Right cardiac atrium (tissue), 5 donors: Measurements from ENCODE around the gene CROT. TPM values are rescaled to one million over a fixed set of nuclear protein-coding genes. Genes with fewer than 3 reads are reported as not detected.

Experiments
- ATAC-seq, 2 donors: fragments of 200-7000 bp; cut with Tn5 transposase; one replicate each; pipeline versions ENCODE4 v1.8.0 to v1.9.1; 2020; ENCODE audit warnings: moderate library complexity in 2 of 2, mild to moderate bottlenecking in 1 of 2
- DNase-seq, 3 donors: peaks; one replicate each; pipeline ENCODE4 v3.0.0-alpha.2; 2020
- H3K27ac ChIP-seq: one replicate; pipeline ENCODE4 v1.5.1; 2013; ENCODE audit warnings: mild to moderate bottlenecking, low read length, control low read depth, moderate library complexity
- H3K27me3 ChIP-seq: one replicate; pipeline ENCODE4 v1.6.1; 2013; ENCODE audit not compliant: control insufficient read depth, insufficient read depth
- H3K4me1 ChIP-seq: one replicate; pipeline ENCODE4 v1.6.1; 2013; ENCODE audit warnings: low read length; ENCODE audit not compliant: control insufficient read depth, insufficient read depth
- H3K4me3 ChIP-seq: one replicate; pipeline ENCODE4 v1.5.1; 2013; ENCODE audit warnings: low read length, control low read depth
- H3K9me3 ChIP-seq: one replicate; pipeline ENCODE4 v1.6.1; 2013; ENCODE audit warnings: low read length; ENCODE audit not compliant: control insufficient read depth
- WGBS: extraction: QIAGEN DNeasy Blood & Tissue Kit; methylation state at CpG from one replicate; pipeline ENCODE4 v1.1.7; 2013; 5-methylcytosine and 5-hydroxymethylcytosine counted together
- intact Hi-C, 4 donors: fragments of 100-400 bp; cut with DNase I; formaldehyde crosslinking; loops; one replicate each; pipeline versions ENCODE4 v1.11.0 to v1.14.0; 2022 to 2023
- polyA plus RNA-seq: library from polyadenylated mRNA; stranded (reverse); fragments of 200-250 nt; gene quantifications from one replicate; pipeline ENCODE4 v1.2.3, GENCODE V29; 2013
- total RNA-seq, 4 donors: library from RNA; stranded (reverse); fragmentation: NEBNext Ultra II Directional; extraction: Animal tissue kit (Norgen Biotek cat#: 25700); gene quantifications; one replicate each; pipeline ENCODE4 v1.2.1, GENCODE V29; 2021
- donor health status: healthy with polysubstance abuse.
- donor health status: DM: no; HTN: yes; CAD: no.
- donor health status: DM: no; HTN: no; CAD: no.
- donor health status: DM: no; HTN: yes; CAD: no; lungs with severe emphysema.
- donor health status: DM: yes; HTN: yes; CAD: no.

The CROT gene
- total and polyA plus RNA-seq, 5 donors: 6.3 to 13.3 (median 9.9) TPM

- Histone ChIP-seq H3K9me3 (no peaks in the 10 kb centered on the region), H3K27ac (no peak overlapping the region), H3K4me1 (no peaks in the 10 kb centered on the region), H3K27me3 (no peaks in the 10 kb centered on the region), H3K4me3 (no peak overlapping the region)
- ATAC-seq: no peak
- DNase-seq: no peak
- intact Hi-C loops: no loop called here
- WGBS: 99% methylated on average over 1 of the region's 1 CpG
Measured at GRCh38 chr7:87370660-87371180, 25.3 kb downstream of the CROT start.

DNA sequence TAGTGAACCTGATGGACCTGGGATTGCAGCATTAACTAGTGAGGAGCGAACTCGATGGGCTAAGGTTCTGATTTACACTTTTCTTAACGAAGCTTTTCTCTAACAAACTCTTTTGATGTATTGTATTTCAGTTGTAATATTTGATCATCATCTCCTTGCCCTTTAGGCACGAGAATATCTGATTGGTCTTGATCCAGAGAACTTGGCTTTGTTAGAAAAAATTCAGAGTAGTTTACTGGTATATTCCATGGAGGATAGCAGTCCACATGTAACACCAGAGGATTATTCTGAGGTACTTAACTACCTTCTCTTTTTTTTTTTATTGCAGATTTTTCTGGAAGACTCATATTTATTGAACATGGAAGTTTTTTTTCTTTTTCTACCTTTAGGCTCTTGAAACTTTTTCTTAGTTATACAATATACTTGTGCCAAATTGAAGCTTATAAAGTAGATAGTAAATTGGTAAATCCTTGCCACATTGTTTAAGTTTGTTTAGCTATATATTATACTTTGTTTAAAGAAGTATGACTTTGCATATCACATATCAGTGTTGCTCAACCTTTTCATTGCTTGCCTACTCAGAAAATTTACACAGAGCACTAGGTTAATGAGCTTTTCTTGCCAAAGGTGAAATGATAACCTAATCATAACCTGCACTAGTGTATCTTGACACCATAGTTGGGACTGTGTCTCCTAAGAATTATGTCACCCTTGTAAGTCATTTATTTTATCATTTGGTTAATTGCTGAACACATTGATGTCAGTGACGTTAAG lies 30.4 kb downstream of the CROT start:
- Histone ChIP-seq H3K4me3 (no peak overlapping the region), H3K4me1 (no peaks in the 10 kb centered on the region), H3K9me3 (no peaks in the 10 kb centered on the region), H3K27me3 (no peaks in the 10 kb centered on the region), H3K27ac (no peak overlapping the region)
- no peak for ATAC-seq
- 77% methylated on average over 5 of the region's 5 CpGs for WGBS
- no peak for DNase-seq
- intact Hi-C loops: no loop called here

DNA sequence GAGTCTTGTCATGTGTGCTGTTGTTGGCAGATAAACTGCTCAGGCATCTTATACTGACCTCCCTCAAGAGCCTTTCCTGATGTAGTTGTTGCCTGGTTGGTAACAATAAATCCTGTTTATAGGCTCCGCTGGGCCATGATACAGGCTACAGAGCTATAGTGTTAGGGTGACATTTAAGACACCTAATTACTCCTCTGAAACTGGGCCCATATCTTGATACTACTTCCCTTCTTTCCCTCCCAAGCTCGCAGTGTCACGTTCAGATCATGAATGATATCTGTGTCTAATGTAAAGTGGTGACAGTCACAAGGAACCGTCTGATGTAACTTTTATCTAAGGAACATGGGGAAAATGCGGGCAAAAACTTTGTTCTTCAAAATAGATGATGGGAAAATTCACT lies 35.4 kb downstream of the CROT start:
- no peak overlapping the region for H3K27ac ChIP-seq
- no peak overlapping the region for H3K4me3 ChIP-seq
- H3K4me1 ChIP-seq: no peaks in the 10 kb centered on the region
- WGBS: 72% methylated on average over 5 of the region's 5 CpGs
- H3K27me3 ChIP-seq: no peaks in the 10 kb centered on the region
- H3K9me3 ChIP-seq: no peaks in the 10 kb centered on the region
- intact Hi-C loops: no loop called here
- ATAC-seq (no peak), DNase-seq (no peak)

- H3K9me3 ChIP-seq: no peaks in the 10 kb centered on the region
- ATAC-seq: no peak
- no peaks in the 10 kb centered on the region for H3K4me1 ChIP-seq
- 88% methylated on average over 8 of the region's 8 CpGs for whole genome bisulfite sequencing
- H3K4me3 ChIP-seq: no peak overlapping the region
- H3K27me3 ChIP-seq: no peaks in the 10 kb centered on the region
- DNase-seq: peak in 1 of 3 donors; percentile 6
- H3K27ac ChIP-seq: no peak overlapping the region
- intact Hi-C loops: no loop called here
Measured at GRCh38 chr7:87391020-87391701, 45.7 kb downstream of the CROT start.

DNA sequence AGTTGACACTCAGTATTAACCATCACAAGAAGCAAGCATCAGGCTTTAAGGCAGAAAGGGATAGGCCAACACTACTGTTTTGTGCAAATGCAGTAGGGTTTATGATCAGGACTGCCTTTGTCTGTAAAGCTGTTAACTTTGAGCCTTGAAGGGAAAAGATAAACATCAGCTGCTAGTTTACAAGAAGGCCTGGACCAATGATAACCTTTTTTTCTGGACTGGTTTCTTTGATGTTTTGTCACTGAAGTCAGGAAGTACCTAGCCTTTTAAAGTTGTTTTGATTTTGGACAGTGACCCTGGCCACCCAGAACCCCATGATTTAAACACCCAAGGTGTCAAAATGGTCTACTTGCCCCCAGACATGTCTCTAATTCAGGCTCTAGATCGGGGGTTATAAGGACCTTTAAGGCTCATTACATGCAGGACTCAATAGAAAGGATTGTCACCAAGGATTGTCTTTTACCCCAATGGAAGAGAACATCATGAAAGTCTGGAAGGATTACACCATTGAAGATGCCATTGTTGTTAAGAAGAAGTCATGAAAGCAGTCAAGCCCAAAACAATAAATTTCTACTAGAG lies 50.1 kb downstream of the CROT start:
- H3K27me3 ChIP-seq: no peaks in the 10 kb centered on the region
- ATAC-seq: no peak
- intact Hi-C loops: no loop called here
- H3K27ac ChIP-seq: no peak overlapping the region
- WGBS: 95% methylated on average over 1 of the region's 1 CpG
- DNase-seq: no peak
- H3K4me1 ChIP-seq: no peaks in the 10 kb centered on the region
- H3K9me3 ChIP-seq: no peaks in the 10 kb centered on the region
- H3K4me3 ChIP-seq: no peak overlapping the region

GRCh38 chr7:87398446-87398845 lies 53.0 kb downstream of the CROT start:
- no peak for DNase-seq
- WGBS: 92% methylated on average over 2 of the region's 2 CpGs

GRCh38 chr7:87404674-87405073 lies 59.2 kb downstream of the CROT start:
- intact Hi-C loops: no loop called here
- H3K27ac ChIP-seq: no peak overlapping the region
- H3K4me1 ChIP-seq: no peaks in the 10 kb centered on the region
- H3K4me3 ChIP-seq: no peak overlapping the region
- no peaks in the 10 kb centered on the region for H3K9me3 ChIP-seq
- DNase-seq: no peak
- H3K27me3 ChIP-seq: no peaks in the 10 kb centered on the region
- ATAC-seq: no peak

More at GRCh38 chr7:87398446-87398845, 53.0 kb downstream of the CROT start:
- no peaks in the 10 kb centered on the region for H3K9me3 ChIP-seq
- no peak overlapping the region for H3K4me3 ChIP-seq
- no peak for ATAC-seq
- intact Hi-C loops: no loop called here
- no peaks in the 10 kb centered on the region for H3K27me3 ChIP-seq
- H3K4me1 ChIP-seq: no peaks in the 10 kb centered on the region
- H3K27ac ChIP-seq: no peak overlapping the region

GRCh38 chr7:87411186-87411585 lies 65.7 kb downstream of the CROT start:
- H3K9me3 ChIP-seq: no peaks in the 10 kb centered on the region
- ATAC-seq: no peak
- no peak overlapping the region for H3K4me3 ChIP-seq
- no peaks in the 10 kb centered on the region for H3K27me3 ChIP-seq
- H3K4me1 ChIP-seq: no peaks in the 10 kb centered on the region
- intact Hi-C loops: no loop called here
- WGBS: 94% methylated on average over 1 of the region's 1 CpG
- DNase-seq: no peak
- H3K27ac ChIP-seq: no peak overlapping the region

GRCh38 chr7:87413029-87413428 lies 67.6 kb downstream of the CROT start:
- H3K4me3 ChIP-seq: no peak overlapping the region
- intact Hi-C loops: no loop called here
- no peak overlapping the region for H3K27ac ChIP-seq
- DNase-seq (no peak), ATAC-seq (no peak)
- no peaks in the 10 kb centered on the region for H3K27me3 ChIP-seq
- H3K4me1 ChIP-seq: no peaks in the 10 kb centered on the region
- 75% methylated on average over 1 of the region's 1 CpG for WGBS
- H3K9me3 ChIP-seq: no peaks in the 10 kb centered on the region

DNA sequence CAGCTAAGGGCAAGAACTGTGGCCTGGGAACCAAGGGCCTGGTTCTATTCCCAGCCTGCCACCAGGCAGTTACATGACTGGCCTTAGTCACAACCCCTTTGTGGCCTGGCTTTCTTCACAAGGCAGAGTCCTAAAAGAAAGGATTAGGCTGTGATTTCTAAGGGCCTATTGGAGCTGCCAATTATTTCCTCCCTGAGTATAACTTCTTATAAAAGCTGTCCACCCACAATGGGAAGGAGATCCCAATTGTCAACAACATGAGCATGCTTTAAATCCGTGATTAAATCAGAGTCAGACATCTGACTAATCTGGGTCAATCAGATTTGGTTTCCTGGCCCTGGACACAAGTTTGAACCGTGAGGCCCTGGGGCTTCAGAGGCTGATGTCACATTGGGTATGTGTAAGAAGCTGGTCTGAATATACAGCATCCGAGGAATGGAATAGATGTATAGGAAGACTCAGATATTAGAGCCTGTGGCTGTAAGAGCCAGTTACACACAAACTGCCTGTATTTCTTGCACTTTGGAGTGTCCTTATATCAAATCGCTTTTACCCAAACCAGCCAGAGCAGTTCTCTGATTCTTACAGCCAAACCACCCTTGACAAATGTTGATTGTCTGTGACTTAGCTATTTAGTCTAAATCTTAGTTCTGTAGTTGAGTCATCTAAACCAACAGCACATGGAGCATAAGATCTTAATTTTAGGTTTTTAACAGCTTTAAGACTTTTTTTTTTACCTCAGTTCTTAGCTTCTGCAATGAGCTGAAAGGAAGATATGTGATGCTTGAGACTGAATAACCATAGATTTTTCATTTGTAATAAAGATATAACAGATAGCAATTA lies 68.7 kb downstream of the CROT start:
- Histone ChIP-seq H3K27ac (no peak overlapping the region), H3K27me3 (no peaks in the 10 kb centered on the region), H3K4me1 (no peaks in the 10 kb centered on the region), H3K4me3 (no peak overlapping the region), H3K9me3 (no peaks in the 10 kb centered on the region)
- WGBS: 64% methylated on average over 4 of the region's 4 CpGs
- intact Hi-C loops: no loop called here
- no peak for DNase-seq
- ATAC-seq: peak in 1 of 2 donors; percentile 25
